Cardiac muscle cell (in vitro differentiated cells and primary cell): ENCODE measurements around the gene UGT1A10. TPM values are rescaled to one million over a fixed set of nuclear protein-coding genes. Genes with fewer than 3 reads are reported as not detected.
"Not testable (repeated sequence)": the region's sequence is repeated elsewhere in the genome, so short reads cannot be mapped to it uniquely, and the experiment has no call there.

Experiments
- DNase-seq, 2 donors: peaks; one replicate each; pipeline versions ENCODE4 v3.0.0 to v3.0.0-alpha.2; 2010 to 2017; ENCODE audit warnings: low read depth in 1 of 2, low spot score in 1 of 2
- H3K27ac ChIP-seq: fragments of 200-600 bp; sonication (generic); 2 replicates; pipeline ENCODE4 v1.5.1; 2016
- H3K27me3 ChIP-seq: fragments of 200-600 bp; sonication (generic); 2 replicates; pipeline ENCODE4 v1.6.0; 2016; ENCODE audit warnings: control low read depth
- H3K36me3 ChIP-seq: fragments of 200-600 bp; sonication (generic); 2 replicates; pipeline ENCODE4 v1.5.1; 2016; ENCODE audit warnings: control low read depth
- H3K4me1 ChIP-seq: fragments of 200-600 bp; sonication (generic); 2 replicates; pipeline ENCODE4 v1.8.1; 2017; ENCODE audit warnings: low read depth, mild to moderate bottlenecking, mixed run types
- H3K4me3 ChIP-seq: fragments of 200-600 bp; sonication (generic); 2 replicates; pipeline ENCODE4 v1.5.1; 2016; ENCODE audit warnings: mild to moderate bottlenecking
- H3K9me3 ChIP-seq: fragments of 200-600 bp; sonication (generic); 2 replicates; pipeline ENCODE4 v1.5.1; 2017; ENCODE audit warnings: low read depth, mild to moderate bottlenecking, control low read depth
- polyA plus RNA-seq: library from polyadenylated mRNA; unstranded; fragments of >200 nt; fragmentation: Nextera tagmentation; extraction: Ambion mirVana; gene quantifications from 2 replicates; pipeline ENCODE4 v1.2.1, GENCODE V29; 2016
- total RNA-seq: library from RNA; depleted of rRNA; stranded (reverse); fragments of >200 nt; gene quantifications from 2 replicates; pipeline ENCODE4 v1.2.3, GENCODE V29; 2016
- TF ChIP-seq, protein P1 (sequence below): IDR thresholded peaks from 2 replicates; pipeline ENCODE4 v1.5.1; 2012; ENCODE audit warnings: low read depth, mild to moderate bottlenecking, low read length

UGT1A10 gene
- total and polyA plus RNA-seq, 2 experiments from 2014 or later: not detected

DNA sequence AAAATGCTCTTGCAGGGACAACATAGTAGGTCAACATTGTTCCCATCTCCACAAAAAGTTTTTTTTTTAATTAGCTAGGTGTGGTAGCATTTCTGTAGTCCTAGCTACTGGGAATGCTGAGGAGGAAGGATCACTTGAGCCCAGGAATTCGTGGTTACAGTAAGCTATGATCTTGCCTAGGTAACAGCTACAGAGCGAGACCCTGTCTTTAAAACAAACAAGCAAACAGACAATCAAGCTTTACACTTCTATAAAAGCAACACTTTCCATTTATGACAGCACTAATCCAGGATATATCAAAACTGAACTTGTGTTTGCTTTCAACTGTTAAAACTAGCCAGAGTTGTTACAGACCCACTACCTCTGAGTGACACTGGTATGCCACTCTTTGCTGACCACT, 104.6 kb downstream of the UGT1A10 start:
- Histone ChIP-seq H3K9me3 (no peaks in the 10 kb centered on the region), H3K4me1 (no peaks in the 10 kb centered on the region), H3K36me3 (no peaks in the 10 kb centered on the region), H3K27me3 (no peaks in the 10 kb centered on the region), H3K27ac (no peak overlapping the region), H3K4me3 (no peak overlapping the region)
- TF ChIP-seq, protein P1, sequence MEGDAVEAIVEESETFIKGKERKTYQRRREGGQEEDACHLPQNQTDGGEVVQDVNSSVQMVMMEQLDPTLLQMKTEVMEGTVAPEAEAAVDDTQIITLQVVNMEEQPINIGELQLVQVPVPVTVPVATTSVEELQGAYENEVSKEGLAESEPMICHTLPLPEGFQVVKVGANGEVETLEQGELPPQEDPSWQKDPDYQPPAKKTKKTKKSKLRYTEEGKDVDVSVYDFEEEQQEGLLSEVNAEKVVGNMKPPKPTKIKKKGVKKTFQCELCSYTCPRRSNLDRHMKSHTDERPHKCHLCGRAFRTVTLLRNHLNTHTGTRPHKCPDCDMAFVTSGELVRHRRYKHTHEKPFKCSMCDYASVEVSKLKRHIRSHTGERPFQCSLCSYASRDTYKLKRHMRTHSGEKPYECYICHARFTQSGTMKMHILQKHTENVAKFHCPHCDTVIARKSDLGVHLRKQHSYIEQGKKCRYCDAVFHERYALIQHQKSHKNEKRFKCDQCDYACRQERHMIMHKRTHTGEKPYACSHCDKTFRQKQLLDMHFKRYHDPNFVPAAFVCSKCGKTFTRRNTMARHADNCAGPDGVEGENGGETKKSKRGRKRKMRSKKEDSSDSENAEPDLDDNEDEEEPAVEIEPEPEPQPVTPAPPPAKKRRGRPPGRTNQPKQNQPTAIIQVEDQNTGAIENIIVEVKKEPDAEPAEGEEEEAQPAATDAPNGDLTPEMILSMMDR: no peak
- DNase-seq: no peak

DNA sequence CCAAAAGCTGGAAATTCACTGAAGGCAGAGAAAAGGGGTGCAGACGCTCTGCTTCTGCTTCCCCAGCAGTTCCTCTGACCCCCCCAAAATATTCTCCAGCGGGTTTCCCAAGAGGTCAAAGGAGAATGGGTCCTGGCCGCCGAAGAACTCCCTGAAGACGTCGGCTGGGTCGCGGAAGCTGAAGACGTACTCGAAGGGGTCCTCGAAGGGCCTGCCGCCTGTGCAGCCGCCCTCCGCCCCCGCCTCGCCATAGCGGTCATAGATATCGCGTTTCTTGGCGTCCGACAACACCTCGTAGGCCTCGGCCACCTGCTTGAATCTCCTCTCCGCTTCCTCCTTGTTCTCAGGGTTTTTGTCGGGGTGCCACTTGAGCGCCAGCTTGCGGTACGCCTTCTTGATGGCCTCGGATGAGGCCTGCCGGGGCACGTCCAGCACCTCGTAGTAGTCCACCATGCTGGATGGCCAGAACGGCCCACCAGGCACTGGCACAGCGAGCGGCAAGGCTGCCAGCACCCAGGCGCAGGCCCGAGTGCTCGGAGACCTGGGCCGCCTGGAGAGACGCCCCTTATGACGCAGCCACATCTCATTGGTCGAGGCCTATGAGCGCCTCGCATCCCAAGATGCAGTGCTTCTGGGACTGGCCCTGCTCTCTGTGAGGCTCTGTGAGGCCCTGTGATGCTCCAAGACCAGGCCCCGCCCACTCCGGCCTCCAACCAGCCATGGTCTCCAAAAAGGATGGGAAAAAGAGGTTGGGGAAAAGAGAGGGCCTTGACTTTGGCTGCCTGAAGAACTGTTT, 107.4 kb downstream of the UGT1A10 start:
- no peaks in the 10 kb centered on the region for H3K36me3 ChIP-seq

DNA sequence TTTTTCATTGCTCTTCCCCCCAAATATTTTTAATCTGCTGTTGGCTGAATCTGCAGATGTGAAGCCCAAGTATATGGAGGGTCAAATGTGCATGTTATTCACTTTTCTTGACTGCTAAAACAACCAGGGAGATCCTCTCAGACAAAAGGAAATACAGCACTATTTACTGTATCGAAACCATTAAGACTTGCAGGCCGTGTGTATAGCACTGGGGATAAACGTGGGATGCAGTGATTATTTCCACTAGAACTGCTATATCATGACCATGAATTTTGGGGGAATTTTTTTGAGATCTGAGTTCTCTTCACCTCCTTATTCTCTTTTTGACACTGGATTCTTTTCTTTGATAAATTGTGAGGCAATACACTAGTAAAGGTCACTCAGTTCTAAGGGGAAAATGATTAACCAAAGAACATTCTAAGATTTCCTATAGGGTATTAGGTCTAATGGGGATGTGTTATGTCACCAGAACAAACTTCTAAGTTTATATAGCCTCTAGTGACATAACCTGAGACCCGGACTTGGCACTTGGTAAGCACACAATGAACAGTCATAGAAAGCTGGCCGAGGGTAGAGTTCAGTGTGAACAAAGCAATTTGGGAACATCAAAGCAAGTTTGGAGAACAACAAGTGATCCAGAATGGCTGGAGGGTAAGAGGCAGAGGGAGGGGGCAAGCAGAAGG, 109.0 kb downstream of the UGT1A10 start:
- DNase-seq: no peak
- H3K36me3 ChIP-seq: no peaks in the 10 kb centered on the region
- H3K9me3 ChIP-seq: no peaks in the 10 kb centered on the region
- H3K27ac ChIP-seq: no peak overlapping the region
- no peak overlapping the region for H3K4me3 ChIP-seq
- H3K27me3 ChIP-seq: no peaks in the 10 kb centered on the region
- TF ChIP-seq, protein P1: no peak
- no peaks in the 10 kb centered on the region for H3K4me1 ChIP-seq

More for the DNA sequence above, 107.4 kb downstream of the UGT1A10 start:
- TF ChIP-seq, protein P1: no peak
- no peaks in the 10 kb centered on the region for H3K9me3 ChIP-seq
- no peak overlapping the region for H3K27ac ChIP-seq
- no peak for DNase-seq
- H3K4me3 ChIP-seq: no peak overlapping the region
- no peaks in the 10 kb centered on the region for H3K27me3 ChIP-seq
- no peaks in the 10 kb centered on the region for H3K4me1 ChIP-seq

DNA sequence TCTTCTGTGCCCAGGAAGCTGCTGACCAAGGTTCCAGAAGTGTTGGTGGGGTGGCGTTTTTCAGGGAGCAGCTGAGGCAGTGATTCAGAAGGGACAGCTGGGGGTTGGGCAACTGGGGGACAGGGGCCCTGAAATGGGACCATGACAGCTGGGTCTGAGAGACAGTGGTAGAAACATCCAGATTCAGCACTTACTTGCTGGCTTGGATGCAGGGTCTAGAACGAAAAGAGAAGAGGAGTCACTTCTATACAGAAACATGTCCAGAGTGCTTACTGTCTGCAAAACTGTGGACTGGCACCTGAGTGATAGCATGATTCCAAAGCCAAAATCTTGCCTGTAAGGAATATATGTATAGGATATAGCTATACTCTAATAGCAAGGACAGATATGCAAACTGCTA, 109.6 kb downstream of the UGT1A10 start:
- DNase-seq, H3K27ac ChIP-seq, H3K36me3 ChIP-seq, H3K27me3 ChIP-seq, H3K4me3 ChIP-seq, H3K9me3 ChIP-seq, H3K4me1 ChIP-seq: not testable (repeated sequence)

DNA sequence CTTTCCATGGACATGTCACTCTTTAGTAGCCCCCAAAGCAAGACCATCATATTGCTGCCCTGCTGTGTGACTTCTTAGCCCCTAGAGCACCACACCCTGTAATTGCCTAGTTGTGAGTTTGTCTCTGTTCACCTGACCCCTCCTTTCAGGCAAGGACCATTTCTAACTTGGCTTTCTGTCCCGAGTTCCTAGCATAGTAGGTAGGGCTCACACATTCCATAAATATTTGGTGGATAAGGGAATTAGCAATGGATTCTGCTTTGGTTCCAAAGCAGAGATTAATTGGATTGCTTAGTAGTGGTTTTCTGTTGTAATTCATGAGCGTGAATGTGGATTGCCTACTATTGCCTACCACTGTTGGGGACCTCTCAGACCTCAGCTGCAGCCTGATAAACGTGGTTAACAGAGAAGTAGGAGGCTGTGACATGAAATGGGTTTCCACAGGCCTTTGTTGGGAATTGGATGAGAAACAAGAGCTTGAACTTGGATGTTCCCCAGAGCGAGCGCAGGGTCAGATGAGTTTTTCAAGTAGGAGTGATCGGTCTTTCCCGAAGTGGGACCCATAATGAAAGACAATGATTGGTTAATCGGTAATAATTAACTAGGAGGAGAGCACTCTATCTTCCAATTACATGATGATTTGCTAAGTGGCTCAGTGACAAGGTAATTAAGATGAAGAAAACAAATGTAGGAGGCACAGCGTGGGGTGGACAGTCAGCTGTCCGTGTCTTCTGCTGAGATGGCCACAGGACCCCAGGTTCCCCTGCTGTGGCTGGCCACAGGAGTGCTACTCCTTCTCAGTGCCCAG, 110.4 kb downstream of the UGT1A10 start:
- no peaks in the 10 kb centered on the region for H3K9me3 ChIP-seq
- H3K4me1 ChIP-seq: no peaks in the 10 kb centered on the region
- no peaks in the 10 kb centered on the region for H3K36me3 ChIP-seq
- peak in 1 of 2 donors; percentile 39 for DNase-seq
- no peaks in the 10 kb centered on the region for H3K27me3 ChIP-seq
- TF ChIP-seq, protein P1: no peak
- H3K4me3 ChIP-seq: no peak overlapping the region
- no peak overlapping the region for H3K27ac ChIP-seq
